GM19328 (cell line): ENCODE data around the gene LSG1.

ENCODE experiments used
- ATAC-seq: cut with Tn5 transposase; IDR thresholded peaks from one replicate; pipeline ENCODE4 v1.9.1; 2021; ENCODE audit warnings: mild to moderate bottlenecking, moderate library complexity; ENCODE audit not compliant: unreplicated experiment

LSG1 gene

DNA sequence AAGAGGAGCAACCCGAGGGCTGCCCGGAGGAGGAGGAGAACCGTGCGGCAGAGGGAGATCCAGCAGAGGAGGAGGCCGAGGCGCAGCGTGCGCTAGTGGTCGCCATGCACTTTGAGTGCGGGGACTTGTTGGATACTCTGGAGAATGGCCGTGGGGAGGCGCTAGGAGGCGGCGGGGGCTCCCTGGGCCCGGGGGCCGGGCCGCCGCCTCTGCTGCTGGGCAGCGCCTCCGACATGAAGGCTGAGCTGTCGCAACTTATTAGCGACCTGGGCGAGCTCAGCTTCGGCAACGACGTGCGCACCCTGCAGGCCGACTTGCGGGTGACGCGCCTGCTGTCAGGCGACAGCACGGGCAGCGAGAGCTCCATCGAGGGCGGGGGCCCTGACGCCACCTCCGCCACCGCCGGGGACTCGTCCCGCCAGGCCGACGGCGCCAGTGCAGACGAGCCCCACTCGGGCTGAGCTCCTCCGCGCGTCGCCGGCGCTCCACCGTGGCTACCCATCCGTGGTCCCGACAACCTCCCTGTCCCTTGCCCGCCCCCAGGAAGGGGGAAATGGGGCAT lies 15.7 kb upstream of the LSG1 start:
- peak; percentile 36 for ATAC-seq

DNA sequence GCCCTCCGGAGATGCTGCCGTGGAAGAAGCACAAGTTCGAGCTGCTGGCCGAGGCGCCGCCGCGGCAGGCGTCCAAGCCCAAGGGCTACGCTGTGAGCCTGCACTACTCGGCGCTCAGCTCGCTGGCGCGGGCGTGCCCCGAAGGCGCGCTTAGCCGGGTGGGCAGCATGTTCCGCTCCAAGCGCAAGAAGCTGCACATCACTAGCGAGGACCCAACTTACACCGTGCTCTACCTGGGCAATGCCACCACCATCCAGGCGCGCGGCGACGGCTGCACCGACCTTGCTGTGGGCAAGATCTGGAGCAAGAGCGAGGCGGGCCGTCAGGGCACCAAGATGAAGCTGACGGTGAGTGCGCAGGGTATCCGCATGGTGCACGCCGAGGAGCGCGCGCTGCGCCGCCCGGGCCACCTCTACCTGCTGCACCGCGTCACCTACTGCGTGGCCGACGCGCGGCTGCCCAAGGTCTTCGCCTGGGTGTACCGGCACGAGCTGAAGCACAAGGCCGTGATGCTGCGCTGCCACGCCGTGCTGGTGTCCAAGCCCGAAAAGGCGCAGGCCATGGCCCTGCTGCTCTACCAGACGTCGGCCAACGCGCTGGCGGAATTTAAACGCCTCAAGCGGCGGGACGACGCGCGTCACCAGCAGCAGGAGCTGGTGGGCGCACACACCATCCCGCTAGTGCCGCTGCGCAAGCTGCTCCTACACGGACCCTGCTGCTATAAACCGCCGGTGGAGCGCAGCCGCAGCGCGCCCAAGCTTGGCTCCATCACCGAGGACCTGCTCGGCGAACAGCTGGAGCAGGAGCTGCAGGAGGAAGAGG lies 15.0 kb upstream of the LSG1 start:
- no peak for ATAC-seq

DNA sequence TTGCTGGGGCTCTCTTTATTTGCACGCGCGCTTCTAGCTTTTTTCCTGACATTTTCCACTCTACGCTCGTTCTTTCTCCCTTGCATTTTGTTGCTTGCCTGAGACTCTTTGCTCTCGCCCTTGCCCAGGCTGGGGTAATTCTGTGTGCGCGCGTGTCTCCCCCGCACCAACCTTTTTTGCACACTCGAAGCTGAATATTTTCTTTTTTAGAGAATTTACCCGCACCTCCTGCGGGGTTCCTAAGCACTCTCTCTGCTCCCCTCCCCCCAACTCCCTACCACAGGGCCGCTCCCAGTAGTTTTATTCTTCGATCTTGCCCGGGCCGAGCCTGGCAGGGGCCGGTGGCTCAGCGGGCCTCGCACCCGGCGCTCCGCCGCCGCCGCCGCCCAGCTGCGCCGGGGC lies 14.4 kb upstream of the LSG1 start:
- no peak for ATAC-seq

DNA sequence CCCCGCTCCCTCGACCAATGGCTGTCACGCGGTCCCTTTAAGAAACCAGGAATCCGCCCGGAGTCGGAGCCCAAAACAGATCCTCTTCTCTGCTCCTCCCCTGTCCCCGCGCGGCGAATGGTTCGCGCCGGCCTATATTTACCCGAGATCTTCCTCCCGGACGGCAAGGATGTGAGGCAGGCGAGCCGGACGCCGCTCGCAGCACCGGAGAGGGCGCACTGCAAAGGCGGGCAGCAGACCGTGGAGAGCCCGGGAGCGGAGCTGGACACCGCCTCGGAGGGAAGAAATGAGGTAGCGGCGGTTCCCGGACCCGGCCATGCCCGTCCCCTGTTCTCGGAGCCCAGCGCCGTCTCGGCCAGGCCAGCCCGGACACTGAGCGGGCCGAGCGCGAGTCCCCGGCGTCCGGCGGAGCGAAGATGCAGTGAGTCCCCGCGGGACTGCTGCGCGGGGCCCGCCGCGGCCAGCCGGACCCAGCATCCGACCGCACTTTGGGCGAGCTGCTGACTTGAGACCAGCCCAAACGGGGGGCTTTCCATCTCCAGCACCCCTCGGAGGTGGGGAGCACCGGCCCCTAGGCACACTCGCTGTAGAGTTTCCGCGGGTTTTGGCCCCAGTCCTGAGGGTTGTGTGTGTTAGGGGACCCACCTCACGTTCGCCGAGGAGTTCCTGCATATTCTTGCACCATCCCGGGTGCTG lies 13.9 kb upstream of the LSG1 start, which contains the start of gene FAM43A:
Gene FAM43A, plus strand, starts transcription at position 166 of the 696 bp plus-strand sequence. CDS start 944 bp downstream, outside the sequence.
- no peak for ATAC-seq

DNA sequence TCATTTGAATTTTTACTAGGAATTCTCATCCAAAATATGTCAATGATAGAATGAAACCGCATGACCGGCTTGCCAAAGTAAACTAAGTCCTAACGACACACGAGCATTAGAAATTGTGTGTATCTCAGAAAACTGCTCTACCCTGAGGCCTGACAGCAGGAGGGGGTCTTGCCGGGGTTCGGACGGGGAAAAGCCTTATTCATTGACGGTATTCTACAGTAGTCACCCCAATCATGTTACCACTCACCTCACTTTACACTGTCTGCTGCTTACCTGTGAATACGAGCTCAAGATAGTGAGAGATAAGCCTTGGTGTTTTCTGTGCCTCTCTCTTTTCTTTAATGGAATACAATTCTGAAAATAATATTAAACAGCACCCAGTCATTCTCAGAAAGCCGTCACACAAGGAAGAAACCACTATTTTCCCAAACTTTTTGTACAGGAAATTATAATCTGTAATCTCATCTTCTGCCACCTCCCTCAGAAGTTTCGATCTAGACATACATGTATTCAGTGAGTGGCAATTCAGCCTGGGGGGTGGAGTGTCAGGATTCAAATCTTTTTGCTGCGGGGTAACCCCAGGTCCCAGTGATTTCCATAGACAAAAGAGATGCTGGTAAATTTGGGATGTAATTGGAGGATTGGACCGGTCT lies 13.2 kb upstream of the LSG1 start:
- no peak for ATAC-seq

DNA sequence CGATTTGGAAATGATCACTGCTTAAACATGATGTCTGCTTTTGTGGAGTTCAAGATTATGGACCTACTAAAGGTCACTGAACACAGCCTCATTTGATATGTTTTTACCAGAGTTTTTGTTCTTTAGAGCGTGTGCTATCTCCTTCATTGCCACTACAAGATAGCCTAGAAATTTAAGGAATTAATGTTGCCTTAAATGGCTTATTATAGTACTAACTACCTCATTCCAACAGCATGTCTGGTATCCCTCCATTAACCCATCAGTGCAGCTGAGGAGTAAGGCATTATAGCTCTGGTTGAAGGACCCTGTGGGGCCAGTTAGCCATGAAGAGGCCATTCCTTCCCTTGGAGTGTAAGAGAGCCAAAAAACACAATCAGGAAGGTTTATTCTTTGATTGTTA lies 11.4 kb upstream of the LSG1 start:
- no peak for ATAC-seq

DNA sequence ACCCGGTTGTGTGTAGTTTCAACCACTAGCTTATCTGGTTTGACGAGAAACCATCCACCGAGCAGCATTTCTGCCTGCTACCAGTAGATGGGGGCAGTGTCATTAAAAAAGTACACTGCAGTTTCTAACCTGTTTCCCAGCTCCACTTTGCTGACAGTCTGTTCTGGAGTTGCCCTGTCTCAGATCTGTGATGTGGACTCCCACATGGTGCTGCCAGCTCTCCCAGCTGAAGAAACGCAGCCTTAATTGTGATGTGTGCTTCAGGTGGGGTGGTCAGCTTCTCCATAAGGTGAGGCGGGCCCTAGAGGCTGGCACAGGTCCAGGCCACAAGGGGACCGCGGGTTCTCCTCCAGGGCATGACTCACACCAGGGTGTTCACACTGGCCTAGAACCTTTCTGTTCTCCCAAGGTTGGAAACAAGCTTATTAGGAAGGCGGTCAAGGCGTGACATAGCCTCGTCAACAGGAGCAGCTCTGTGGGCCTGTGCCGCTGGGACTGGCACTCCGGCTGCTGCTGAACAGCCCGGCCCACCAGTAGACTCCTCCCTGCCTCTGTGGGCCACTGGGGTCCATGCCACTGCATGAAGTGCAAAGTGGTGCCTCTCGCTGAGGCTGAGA lies 10.8 kb upstream of the LSG1 start:
- ATAC-seq: no peak

DNA sequence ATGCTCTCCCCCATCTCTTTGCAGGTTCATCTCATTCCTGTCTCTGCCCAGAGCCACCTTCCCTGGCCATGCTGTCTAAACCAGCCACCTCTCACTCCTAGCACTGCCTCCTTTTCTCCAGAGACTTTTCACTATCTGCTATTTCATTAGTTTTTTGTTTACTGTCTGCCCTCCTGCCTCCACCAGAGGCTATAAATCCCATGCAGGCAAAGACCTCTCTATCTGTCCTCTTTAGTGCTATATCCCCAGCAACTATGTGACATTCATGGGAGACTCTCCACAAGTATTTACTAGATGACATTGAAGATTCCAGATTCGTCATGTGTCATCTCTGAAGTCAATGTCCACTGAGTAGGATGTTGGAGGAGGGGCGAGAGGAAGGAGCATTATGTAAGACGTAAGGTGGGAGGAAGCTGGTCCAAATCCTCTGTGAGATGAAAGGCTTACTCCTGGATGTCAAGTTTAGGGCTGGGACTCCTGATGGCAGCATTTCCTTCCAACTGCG lies 10.2 kb upstream of the LSG1 start:
- no peak for ATAC-seq

DNA sequence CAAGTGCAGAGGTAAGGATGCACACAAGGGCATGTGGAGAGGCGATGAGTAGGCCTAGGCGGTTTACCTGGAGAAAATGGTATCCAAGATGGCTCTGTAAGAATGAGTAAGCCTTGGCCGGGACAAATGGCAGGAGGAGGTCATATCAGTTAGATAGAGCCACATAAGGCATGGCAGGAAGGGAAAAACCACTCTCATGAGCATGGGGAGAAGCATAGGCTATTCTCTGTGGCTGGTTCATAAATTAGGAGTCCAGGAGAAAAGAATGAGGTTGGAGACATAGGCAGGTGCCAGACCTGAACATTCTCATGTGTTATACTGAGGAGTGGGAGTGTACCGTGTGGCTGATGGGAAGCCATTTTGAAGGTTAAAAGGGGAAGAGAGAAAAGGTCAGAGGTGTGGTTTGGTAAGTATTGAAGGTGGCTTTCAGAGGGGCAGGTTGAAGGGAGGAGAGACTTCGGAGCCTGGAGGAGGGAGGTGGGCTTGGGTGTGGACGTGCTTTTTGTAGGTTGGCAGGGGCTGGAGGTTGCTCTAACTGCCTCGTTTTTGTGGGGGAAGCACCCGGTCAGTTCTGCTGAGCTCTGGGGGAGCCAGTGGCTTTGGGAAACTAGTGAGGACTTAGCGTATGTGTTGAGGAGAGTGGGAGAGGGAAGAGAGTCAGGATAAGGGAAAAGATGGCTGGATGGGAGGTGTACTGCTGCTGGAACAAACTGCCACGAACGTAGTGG lies 9.1 kb upstream of the LSG1 start:
- ATAC-seq: no peak

DNA sequence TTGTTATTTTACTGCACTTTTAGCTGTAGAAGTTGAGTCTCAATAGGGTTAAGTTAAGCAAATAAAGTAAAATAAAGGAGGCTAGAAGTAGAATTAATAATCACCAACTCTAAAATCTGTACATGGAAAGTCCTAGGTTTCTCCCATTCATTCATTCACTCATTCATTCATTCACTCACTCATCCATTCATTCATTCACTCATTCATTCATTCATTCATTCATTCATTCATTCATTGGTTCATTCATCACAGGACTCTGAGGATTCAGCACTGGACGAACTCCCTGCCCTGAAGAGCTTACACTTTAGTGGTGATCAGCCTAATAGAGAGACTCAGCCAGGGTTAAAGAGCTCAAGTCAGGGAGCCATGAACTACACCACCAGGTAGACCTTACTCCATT lies 4.5 kb upstream of the LSG1 start:
- ATAC-seq: no peak

DNA sequence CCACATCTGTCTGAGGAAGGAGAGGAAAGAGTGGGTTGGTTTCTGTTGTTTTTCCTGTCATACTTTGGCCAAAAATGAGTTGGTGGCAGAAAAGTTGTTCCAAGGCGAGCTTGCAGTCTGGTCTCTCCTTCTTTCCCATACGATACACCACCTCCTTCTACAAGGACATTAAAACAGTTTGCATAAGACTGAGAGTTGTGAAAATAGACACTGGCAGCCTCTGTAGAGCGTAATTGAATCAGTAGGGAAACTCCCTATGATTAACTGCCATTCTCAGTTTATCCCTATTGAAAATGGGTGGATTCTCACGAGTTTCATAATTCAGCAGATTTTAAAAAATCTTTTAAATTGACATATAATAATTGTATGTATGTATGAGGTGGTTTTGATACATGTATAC lies 3.7 kb upstream of the LSG1 start:
- ATAC-seq: no peak

DNA sequence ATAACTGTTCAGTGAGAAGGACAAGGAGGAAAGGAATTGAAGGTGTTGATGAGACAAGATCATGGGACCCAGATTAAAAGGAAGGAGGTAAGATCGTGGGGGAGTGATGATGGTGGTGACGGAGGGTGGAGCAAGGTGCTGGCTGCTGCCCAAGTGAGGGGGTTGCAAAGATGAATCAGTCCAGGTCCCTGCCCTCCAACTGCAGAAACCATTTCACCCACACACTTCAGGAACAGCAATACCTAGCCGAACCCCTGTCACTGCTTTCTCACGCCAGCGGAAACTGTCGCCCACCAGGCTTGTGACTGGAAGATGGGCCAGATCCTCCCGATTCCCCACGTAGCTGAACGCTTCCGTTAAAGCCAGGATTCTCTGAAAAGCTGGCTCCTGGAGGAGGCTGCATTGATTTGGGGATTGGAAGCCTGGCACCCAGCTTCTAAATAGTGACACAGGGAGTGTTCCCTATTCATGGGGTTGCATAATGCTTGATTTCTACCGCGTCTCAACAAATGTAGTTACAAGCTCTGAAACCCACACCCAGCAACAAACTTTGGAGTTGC lies 3.2 kb upstream of the LSG1 start:
- no peak for ATAC-seq

DNA sequence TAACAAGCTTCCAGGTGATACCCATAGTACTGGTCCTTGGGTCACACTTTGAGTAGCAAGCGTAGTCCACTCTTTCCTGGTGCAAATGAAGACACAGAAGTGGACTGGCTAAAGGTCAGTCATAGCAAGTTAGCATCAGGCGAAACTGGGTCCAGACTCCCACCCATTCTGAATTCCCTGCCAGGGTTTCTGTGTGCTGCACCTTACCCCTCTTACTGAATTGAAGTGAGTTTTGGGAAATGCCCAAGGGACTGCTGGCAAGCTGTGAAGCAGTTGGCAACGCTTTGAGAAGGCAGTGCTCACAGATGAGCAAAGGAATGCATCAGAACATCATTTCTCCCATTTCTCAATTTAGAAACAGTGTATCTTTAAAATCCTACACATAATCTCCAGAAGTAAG lies 1.8 kb upstream of the LSG1 start:
- ATAC-seq: no peak

DNA sequence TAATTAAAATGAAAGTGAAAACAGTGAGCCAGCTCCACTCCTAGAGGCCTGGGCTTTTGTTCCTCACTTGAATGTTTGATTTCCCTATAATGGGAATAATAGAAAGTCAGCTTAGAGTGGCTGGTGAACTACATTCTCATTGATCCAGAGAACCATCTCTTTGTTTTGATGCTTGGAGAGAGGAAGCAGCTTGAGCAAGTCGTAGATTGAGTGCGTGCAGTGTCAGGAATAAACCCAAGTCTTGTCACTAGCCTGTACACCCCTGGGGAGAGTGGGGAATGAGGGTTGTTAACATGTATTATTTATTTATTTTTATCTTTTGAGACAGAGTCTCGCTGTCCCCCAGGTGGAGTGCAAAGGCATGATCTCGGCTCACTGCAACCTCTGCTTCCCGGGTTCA lies 885 bp upstream of the LSG1 start:
- no peak for ATAC-seq

DNA sequence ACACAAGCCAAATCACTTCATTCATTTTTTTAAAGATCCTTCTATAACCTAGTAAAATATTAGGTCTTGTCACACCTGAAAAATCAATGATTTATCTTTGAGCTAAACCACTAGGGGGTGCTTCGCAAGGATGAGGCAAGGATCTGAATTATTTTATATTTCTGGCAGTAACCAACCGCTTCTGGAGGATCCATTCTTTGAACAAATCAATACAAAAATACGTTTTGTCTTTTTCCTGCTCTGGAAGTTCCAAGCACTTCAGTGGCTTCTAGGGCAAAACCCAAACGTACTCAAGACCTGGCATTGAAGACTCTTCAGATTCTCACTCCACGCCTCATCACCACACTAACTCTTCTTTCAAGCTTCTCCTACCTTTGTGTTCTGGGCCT lies 486 bp downstream of the LSG1 start:
- peak; percentile 4 for ATAC-seq

DNA sequence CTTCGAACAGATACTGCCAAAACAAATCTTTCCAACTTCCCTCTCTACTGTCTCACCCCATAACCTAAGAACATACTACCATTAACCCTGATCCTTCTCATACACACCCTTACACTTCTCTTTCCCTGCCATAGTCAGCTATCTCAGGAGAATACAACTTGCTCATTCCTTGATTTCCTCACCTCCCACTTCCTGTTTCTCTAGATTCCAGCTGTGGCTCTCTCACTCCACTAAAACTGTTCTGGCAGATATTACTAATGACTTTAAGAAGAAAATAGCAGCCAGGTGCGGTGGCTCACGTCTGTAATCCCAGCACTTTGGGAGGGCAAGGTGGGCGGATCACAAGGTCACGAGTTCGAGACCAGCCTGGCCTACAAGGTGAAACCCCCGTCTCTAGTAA lies 4.6 kb downstream of the LSG1 start:
- ATAC-seq: no peak

DNA sequence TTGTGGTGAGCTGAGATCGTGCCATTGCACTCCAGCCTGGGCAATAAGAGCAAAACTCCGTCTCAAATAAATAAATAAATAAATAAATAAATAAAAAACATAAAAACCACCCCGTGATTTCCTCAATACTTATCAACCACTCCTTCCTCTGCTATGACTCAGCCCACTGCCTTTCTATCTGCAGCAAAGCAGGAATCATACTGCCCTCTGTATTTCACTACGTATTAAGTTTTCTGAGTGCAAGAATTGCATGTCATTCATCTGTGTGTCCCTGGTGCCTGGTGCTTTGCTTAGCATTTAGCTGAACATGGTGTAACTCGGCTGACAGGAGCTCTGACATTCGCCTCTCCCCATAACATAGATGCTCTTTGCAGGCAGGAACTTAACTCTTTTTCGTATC lies 7.1 kb downstream of the LSG1 start:
- ATAC-seq: no peak

DNA sequence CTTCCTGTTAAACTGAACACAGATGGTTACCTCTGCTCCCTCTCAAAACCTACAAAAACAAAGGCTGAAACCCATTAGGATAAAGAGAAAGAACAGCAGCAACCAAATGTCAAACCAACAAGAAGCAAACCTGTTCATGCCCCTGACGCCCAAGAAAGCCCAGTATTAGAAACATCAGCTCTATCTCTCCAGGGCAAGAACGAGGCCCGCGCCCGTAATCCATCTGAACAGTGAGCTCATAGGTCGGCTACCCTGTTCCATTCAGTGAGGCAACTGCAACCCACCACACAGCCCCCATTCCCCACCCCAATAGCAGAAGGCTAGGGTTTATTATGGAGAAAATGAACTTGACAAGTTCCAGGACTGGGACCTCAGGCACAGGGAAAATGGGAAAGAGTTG lies 10.0 kb downstream of the LSG1 start:
- ATAC-seq: no peak

DNA sequence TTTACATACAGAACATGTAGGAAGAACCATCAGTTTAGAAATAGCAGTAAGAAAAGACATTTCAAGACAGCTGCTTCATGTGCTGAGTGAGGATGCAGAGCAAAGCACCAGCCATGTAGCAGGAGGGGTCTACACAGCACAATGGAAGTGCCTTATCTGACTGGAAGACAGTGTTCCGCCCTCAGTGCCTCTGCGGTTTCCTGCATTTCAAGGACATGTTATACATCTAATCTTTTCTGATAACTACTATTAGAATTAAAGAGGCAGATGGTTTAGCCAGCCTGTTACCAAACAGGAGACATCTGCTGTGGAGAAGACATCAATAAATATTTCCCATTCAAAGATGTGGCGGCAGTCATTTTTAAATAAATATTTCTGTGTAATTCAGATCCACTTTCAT lies 10.6 kb downstream of the LSG1 start:
- ATAC-seq: no peak

DNA sequence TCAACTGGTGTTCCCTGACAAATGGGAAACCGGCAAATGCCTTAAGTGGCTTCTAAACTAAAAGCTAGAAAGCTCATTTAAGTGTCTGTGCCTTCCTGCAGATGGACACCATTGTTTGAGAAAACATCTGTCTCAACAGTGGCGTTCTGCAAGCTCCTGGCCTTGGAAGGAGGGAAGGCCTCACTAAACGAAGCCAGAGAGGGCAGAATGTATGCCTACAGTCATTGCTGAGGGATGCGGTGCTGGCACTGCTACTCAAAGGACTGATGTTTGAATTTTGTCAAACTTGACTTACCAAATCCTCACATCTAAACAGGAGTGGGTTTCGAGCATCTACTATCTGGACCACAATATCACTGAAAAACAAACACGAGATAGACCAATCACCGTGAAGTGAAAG lies 12.2 kb downstream of the LSG1 start:
- ATAC-seq: no peak
